Activated T-helper 9 cell treated with anti-CD3 and anti-CD28 coated beads, Interleukin-2, amount 50 U/mL, for 16 hours (primary cell): ENCODE data around the gene PLEKHH3.
A peak's percentile ranks its signal among the peaks of the same experiment; 100 is the strongest.

Experiments
- DNase-seq: peaks from one replicate; pipeline ENCODE4 v3.0.0-alpha.2; 2020; ENCODE audit warnings: low read depth

PLEKHH3 gene

DNA sequence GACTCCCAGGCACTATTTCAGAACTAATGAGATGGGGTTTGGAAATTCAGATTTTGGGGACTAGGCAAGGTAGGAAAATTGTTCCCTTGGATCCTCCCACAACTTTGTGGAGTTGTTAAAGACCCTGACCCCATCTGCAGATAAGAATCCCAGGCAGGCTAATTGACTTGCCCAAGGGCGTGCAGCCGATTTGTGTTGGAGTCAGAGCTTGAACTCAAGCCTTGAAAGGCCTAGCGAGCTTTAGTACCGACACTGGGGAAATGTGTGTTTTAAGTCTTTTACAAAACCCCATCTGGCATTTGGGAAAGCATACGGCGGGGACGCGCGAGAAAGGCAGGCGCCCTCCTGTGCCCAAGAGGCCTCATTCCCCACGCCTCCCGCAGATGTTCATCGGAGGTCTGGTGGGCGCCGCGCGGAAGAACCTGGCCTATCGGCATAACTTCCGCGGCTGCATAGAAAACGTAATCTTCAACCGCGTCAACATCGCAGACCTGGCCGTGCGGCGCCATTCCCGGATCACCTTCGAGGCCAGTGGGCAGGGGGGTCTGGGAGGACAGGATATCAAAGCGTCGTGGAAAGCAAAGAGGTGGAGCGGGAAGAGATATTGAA lies 9.8 kb upstream of the PLEKHH3 start:
- no peak for DNase-seq

DNA sequence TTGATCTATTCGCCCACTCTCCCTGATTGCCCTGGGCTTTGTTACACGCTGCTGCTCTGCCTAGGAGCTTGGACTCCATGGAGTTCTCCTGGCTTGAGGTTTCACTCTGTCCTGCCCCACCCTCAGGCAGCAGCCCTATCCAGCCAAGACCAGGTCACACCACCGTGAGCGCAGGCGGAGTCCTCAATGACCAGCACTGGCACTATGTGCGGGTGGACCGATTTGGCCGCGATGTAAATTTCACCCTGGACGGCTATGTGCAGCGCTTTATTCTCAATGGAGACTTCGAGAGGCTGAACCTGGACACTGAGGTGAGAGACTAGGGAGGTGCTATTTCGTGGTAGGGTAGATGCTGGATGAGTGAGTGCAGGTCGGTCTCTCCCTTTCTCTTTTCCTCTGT lies 9.0 kb upstream of the PLEKHH3 start:
- no peak for DNase-seq

- DNase-seq = no peak
Measured at GRCh38 chr17:42684929-42685556, 8.2 kb upstream of the PLEKHH3 start.

DNA sequence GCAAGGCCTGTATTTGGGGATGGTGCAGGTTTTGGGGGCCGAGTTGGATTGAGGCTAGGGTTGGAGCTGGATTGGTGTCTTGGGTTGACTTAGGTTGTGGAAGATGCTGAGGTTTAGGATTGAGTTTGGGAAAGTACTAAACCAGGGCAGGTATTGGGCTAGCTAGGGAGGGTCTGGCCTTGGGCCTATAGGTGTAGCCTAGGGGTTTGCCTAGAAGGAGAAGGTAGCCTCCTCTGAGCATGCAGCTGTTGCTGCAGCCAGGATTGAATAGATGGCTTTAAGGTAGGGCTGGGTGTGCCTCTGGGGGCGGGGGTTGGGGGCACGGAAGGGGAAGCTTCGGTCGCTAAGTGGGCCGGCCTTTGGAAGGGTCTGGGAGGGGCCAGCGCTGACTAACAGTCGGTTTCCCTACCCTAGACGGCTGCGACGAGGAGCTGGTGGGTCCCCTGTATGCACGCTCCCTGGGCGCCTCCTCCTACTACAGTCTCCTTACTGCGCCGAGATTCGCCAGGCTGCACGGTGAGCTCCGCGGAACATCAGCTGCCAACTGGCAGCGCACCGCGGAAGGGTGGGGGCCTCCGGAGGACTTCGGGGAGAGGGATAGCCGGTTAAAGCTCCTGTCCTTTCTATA lies 6.7 kb upstream of the PLEKHH3 start:
- no peak for DNase-seq

DNA sequence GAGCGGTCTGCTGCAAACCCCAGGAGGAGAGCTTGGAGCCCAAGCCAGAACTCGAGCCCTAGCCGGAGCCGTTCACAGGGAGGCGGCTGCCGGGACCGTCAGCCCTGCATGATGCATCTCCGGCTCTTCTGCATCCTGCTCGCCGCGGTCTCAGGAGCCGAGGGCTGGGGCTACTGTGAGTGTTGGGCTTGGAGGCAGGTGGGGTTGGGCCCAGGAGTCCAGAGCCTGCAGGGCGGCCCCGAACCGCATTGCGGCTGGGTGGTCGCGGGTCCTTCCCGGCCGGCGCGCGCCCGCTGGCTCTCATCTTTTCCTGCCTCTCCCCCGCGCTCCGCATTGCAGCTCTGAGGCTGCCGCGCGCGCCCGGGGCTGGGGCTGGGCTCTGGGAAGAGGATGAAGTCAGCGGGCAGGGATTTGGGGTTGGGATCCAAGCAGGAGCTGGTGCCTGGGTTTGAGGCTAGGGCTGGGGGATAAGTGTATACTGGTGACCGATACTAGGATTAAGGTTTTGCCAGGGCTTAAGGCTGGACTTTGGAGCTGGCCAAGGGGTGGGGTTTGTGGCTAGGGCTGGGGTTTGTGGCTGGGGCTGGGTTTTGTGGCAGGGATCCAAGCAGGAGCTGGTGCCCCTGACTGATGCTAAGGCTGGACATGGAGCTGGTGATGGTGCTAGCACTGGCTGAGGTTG lies 6.1 kb upstream of the PLEKHH3 start:
- DNase-seq = no peak

DNA sequence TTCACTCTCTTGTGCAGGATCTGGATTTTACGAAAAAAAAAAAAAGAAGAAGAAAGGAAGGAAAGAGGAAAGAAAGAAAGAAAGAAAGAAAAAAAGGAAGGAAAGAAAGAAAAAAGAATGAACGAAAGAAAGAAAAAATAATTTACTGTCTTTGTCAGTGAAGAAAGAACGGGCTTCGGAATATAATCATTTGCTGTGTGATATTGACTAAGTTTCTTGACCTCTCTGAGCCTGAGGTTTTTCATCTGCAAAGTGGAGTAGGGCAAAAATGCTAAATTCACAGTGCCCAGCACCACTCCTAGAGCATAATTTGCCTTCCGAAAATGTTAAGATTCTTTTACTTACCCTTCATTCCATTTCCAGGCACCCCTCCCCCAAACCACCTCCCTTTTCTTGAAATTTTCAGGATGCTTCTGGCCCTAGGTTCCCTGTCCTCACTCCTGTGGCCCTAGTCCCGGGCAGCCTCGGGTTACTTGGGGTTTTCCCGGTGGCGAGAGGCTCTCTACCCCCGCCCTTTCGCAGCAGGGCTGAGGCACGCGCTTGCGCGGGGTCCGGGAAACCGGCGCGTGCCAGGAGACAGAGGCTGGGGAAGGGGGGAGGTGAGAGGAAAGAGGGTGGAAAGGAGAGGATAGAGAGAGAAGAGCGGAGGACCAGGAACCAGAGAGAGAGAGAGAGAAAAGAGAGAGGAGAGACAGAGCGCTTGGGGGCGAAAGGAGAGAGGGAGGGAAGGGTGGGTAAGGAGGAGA lies 5.4 kb upstream of the PLEKHH3 start, which contains the start of gene CNTNAP1:
TSS of gene CNTNAP1 (plus strand) at position 556 of the 746 bp plus-strand sequence. CDS start 299 bp downstream, outside the sequence.
- no peak for DNase-seq

DNA sequence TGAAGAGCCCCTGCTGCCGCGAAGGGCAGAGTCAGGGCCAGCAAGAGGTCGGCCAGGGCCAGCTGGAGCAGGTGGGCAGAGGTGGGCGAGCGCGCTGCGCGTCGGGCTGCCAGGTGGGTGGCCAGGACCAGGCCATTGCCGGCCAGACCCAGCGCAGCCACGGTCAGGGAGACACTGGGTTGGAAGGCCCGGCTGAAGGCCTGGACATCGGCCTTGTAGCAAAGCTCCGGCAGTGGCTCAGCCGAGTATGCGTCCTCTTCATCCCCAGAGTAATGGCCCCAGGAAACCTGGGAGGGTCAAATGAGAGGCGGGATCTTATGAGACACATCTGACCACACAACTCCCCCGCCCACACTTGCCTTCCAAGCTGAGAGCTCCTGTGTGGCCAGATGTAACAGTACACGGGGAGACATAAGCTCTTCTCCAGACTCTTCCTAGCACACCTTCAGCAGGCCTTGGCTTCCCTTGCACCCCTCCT lies 3.6 kb upstream of the PLEKHH3 start:
- DNase-seq = no peak

GRCh38 chr17:42679492-42680330 lies 2.9 kb upstream of the PLEKHH3 start:
- DNase-seq = peak; percentile 65

DNA sequence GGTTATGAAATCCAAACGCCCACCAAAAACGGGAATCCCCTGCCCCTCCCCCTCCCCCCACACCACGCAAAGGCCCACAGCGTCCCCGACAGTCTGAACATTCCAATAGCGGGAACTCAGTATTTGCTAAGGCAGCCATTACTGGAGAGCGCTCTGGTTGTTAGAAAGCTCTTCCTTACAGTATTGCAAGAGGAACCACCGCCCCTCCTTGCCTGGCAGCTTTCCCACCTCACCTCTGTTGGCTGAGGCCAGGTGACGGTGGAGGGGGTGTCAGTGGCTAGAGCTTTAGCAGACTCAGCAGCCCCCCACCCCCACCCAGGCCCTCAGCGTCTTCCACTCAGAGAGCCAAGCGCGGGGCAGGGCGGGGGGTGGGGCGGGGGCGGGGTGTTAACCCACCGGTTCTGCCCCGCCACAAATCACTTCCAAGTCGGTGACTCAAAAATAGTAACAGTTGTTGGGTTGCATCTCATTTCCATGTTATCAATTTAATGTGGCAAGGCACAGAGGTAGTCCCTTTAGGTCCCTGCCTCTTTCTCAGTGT lies 2.2 kb upstream of the PLEKHH3 start:
- no peak for DNase-seq

- DNase-seq = peak; percentile 62
Measured at GRCh38 chr17:42677921-42678781, 1.4 kb upstream of the PLEKHH3 start.

DNA sequence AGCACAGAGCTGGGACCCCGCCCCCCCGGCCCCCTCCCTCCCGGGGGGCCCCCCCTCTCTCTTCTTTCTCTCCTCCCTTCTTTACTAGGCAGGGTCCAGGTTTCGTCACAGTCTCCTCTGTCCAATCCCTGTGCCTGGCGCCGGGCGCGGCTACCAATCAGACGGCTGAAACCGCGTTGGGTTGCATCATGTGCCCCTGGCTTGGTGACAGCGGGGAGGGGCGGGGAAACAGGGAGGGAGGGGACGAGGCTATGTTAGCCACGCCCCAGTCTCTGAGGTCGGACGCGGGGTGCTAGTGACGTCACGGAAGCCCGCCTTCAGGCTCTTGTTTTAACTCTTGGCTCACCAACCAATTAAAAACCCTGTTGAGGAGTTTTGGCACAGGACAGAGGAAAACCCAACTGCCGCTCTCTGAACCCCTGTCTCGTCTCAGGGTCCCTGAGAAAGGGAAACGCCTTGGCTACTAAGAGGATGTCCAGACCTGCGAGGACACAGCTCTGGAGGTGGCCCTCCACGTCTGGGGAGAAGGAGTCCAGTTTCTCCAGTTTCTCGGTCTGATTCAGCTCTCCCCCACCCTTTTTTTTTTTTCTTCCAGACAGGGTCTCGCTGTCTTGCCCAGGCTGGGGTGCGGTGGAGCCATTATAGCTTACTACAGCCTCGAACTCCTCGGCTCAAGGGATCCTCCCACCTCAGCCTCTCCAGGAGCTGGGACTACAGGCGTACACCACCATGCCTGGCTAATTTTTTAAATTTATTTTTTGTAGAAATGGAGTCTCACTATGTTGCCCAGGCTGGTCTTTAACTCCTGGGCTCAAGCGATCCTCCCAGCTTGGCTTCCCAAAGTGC lies 441 bp upstream of the PLEKHH3 start:
- peak; percentile 97 for DNase-seq

- DNase-seq = no peak
Measured at GRCh38 chr17:42675965-42676423, 800 bp downstream of the PLEKHH3 start.

- no peak for DNase-seq
Measured at GRCh38 chr17:42675348-42675964, 1.3 kb downstream of the PLEKHH3 start.

- no peak for DNase-seq
Measured at GRCh38 chr17:42674755-42675347, 1.9 kb downstream of the PLEKHH3 start.

DNA sequence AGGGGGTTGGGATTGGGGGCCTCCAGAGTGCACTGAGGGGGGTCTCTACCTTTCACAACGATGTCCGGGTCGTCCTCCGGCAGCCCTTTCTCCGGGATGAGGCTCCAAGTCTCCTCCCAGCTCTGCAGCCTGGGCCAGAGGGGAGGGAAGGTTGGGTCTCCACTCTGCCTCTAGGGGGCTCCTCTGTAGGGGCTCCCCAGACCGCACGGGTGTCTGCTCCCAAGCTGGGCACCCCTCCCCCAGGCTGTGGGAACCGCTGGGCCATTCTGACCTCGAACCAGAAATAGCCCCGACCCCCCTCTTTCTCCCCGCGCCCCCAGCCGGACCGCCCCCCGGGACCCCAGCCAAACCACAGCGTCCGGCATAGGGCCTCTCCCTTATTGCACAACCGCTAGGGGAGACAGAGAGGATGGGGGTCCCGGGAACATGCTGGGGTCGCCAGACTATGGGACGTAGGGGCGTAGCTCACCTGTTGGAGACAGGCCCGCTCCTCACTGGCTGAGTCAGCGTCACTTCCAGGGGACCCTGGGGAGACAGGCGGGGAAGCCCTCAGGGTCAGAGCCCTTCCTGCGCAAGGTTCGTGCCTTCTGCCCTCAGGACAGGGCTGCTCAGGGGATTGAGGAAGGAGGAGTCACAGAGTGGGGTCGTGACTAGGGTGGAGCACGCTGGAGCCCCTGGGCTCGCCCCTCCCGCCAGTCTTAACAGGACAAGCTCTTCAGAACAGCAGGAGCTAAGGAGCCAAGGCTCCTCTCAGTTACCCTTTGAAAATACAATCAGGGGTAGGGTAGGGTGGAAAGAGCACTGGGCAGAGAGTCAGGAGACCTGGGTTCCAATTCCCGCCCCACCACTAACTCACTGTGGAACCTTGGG lies 2.7 kb downstream of the PLEKHH3 start:
- DNase-seq = no peak

- DNase-seq = no peak
Measured at GRCh38 chr17:42673266-42673884, 3.4 kb downstream of the PLEKHH3 start.
